GM18868 (cell line): ENCODE data around the gene RNF19B.

Experiments
- ATAC-seq: cut with Tn5 transposase; IDR thresholded peaks from one replicate; pipeline ENCODE4 v1.9.1; 2021; ENCODE audit warnings: mild to moderate bottlenecking, moderate library complexity; ENCODE audit not compliant: unreplicated experiment

The RNF19B gene

GRCh38 chr1:32969566-32969965 lies 5.0 kb upstream of the RNF19B start:
- no peak for ATAC-seq

- no peak for ATAC-seq
These were observed 3.4 kb upstream of the RNF19B start for GRCh38 chr1:32967888-32968568.

GRCh38 chr1:32966900-32967299 lies 2.3 kb upstream of the RNF19B start:
- ATAC-seq, result no peak

GRCh38 chr1:32965251-32965747 lies 690 bp upstream of the RNF19B start:
- ATAC-seq, result no peak

GRCh38 chr1:32963746-32964460 lies 706 bp downstream of the RNF19B start:
- ATAC-seq, result peak; percentile 15

- ATAC-seq, result no peak
These were observed 2.2 kb downstream of the RNF19B start for GRCh38 chr1:32962248-32962896.

GRCh38 chr1:32960819-32961355 lies 3.7 kb downstream of the RNF19B start:
- ATAC-seq, result no peak

- ATAC-seq, result no peak
These were observed 4.3 kb downstream of the RNF19B start for GRCh38 chr1:32960342-32960741.

- ATAC-seq, result no peak
These were observed 5.8 kb downstream of the RNF19B start for GRCh38 chr1:32958827-32959226.

- ATAC-seq, result no peak
These were observed 7.6 kb downstream of the RNF19B start for GRCh38 chr1:32957017-32957416.

- ATAC-seq, result no peak
These were observed 10.4 kb downstream of the RNF19B start for GRCh38 chr1:32954168-32954567.

GRCh38 chr1:32953495-32953894 lies 11.1 kb downstream of the RNF19B start:
- ATAC-seq, result no peak

- no peak for ATAC-seq
These were observed 15.1 kb downstream of the RNF19B start for GRCh38 chr1:32949519-32949918.

- no peak for ATAC-seq
These were observed 15.7 kb downstream of the RNF19B start for GRCh38 chr1:32948905-32949304.

- ATAC-seq, result no peak
These were observed 16.3 kb downstream of the RNF19B start for GRCh38 chr1:32948390-32948722.

- no peak for ATAC-seq
These were observed 16.8 kb downstream of the RNF19B start for GRCh38 chr1:32947669-32948389.

- no peak for ATAC-seq
These were observed 18.2 kb downstream of the RNF19B start for GRCh38 chr1:32946413-32946812.

GRCh38 chr1:32944180-32944579 lies 20.4 kb downstream of the RNF19B start:
- ATAC-seq, result no peak

- no peak for ATAC-seq
These were observed 24.8 kb downstream of the RNF19B start for GRCh38 chr1:32939655-32940371.

- no peak for ATAC-seq
These were observed 27.5 kb downstream of the RNF19B start for GRCh38 chr1:32937061-32937460.
